ENCODE results near the gene FABP6. TPM values are rescaled to one million over a fixed set of nuclear protein-coding genes. Genes with fewer than 3 reads are reported as not detected.
"Not testable (repeated sequence)": the region's sequence is repeated elsewhere in the genome, so short reads cannot be mapped to it uniquely, and the experiment has no call there.

The FABP6 gene
- polyA plus RNA-seq, 3 donors from 2014 or later, result not detected

DNA sequence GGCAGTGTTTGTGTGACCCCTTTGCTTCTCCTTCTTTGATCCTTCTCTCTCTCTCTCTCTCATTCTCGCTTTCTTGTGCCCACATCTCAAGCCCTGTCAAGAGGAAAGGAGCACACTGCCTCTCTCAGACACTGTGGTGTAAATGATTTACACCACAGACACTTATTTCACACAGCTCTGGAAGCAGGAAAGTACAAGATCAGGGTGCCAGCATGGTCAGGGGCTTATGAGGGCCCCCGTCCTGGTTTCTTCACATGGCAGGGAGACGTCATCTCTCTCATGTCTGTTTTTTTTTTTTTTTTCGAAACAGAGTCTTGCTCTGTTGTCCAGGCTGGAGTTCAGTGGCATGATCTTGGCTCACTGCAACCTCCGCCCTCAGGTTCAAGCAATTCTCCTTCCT, 6.4 kb downstream of the FABP6 start:
- no peak for DNase-seq
- Mint-ChIP-seq H3K4me3 (no peak overlapping the region), H3K36me3 (no peaks in the 10 kb centered on the region), H3K27me3 (ENCODE audit: low read depth in 3 of 3) (peaks cover 2 to 10% (median 2%) of the 10 kb centered on the region in 3 donors), H3K9me3 (no peaks in the 10 kb centered on the region), H3K4me1 (peaks cover 0 to 3% of the 10 kb centered on the region in 2 donors), H3K27ac (no peak overlapping the region)

DNA sequence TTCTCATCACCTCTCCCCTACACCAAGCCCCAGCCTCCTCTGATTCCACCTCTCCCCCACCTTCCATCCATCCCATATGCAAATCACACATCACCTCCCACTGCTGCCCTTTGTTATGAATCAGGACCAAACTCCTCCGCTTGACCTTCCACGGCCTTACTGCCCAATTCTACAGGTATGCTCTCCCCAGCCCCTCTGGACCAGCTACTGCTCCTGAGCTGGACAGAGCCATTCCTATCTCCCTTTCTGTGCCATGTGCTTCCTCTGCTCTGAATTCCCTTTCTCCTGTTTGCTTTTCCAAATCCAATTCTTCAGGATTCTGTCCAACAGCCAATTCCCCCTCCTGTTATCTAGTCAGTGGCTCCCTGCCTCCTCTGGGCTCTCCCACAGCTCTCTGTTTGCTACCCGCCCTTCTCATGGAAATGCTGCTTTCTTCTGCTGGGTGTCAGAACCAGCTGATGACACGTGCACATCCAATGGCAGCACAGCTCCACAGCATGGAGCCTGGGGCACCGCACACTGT, 8.3 kb downstream of the FABP6 start:
- H3K27ac Mint-ChIP-seq, result peak overlapping the region in 1 of 6 donors; percentile 9
- no peaks in the 10 kb centered on the region for H3K36me3 Mint-ChIP-seq
- H3K4me3 Mint-ChIP-seq, result no peak overlapping the region
- no peak for DNase-seq
- H3K27me3 Mint-ChIP-seq (ENCODE audit: low read depth in 3 of 3), result peaks cover under 1 to 8% (median 3%) of the 10 kb centered on the region in 3 donors
- H3K9me3 Mint-ChIP-seq, result no peaks in the 10 kb centered on the region
- no peaks in the 10 kb centered on the region for H3K4me1 Mint-ChIP-seq

DNA sequence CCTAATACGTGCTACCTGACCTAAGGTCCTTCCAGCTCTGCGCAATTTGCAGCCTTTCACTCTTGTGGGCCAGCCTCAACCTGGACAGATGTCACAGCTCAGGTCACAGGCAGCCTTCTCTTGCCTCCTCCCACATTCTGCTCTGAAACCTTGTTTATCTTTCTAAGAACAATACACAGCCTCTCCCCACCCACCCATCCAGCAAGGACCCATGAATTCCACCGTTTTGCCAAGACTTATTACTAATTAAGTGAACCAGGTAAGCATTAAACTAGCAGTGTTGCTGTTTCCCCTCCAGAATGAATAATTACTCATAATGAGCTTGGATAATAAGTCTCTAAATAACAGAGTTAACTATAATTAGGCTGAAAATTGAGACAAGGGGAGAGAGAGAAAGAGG, 11.0 kb downstream of the FABP6 start:
- H3K9me3 Mint-ChIP-seq, result no peaks in the 10 kb centered on the region
- no peak overlapping the region for H3K4me3 Mint-ChIP-seq
- no peak for DNase-seq
- peaks cover 2 to 8% (median 4%) of the 10 kb centered on the region in 3 donors for H3K27me3 Mint-ChIP-seq (ENCODE audit: low read depth in 3 of 3)
- peaks cover 0 to 4% of the 10 kb centered on the region in 2 donors for H3K4me1 Mint-ChIP-seq
- no peaks in the 10 kb centered on the region for H3K36me3 Mint-ChIP-seq
- H3K27ac Mint-ChIP-seq, result peak overlapping the region in 4 of 6 donors; percentile 16 to 54 (median 26)

DNA sequence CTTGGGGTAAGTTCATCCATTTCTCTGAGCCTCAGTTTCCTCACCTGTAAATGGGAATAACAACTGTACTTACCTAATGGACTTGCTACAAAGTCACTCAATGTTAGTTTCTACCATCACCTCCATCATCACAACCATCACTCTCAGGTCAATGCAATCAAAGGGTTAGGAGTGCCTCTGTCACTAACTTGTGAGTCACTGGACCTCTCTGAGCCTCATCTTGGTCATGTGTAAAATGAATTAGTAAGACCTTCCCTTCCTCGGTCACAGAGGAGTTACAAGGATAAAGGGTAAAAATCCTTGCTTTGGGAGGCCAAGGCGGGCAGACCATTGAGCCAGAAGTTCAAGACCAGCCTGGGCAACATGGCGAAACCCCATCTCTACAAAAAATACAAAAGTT, 12.8 kb downstream of the FABP6 start:
- no peaks in the 10 kb centered on the region for H3K9me3 Mint-ChIP-seq
- peaks cover 2 to 8% (median 4%) of the 10 kb centered on the region in 3 donors for H3K27me3 Mint-ChIP-seq (ENCODE audit: low read depth in 3 of 3)
- H3K4me1 Mint-ChIP-seq, result peaks cover 0 to 4% of the 10 kb centered on the region in 2 donors
- no peak for DNase-seq
- no peak overlapping the region for H3K27ac Mint-ChIP-seq
- H3K36me3 Mint-ChIP-seq, result no peaks in the 10 kb centered on the region
- no peak overlapping the region for H3K4me3 Mint-ChIP-seq

DNA sequence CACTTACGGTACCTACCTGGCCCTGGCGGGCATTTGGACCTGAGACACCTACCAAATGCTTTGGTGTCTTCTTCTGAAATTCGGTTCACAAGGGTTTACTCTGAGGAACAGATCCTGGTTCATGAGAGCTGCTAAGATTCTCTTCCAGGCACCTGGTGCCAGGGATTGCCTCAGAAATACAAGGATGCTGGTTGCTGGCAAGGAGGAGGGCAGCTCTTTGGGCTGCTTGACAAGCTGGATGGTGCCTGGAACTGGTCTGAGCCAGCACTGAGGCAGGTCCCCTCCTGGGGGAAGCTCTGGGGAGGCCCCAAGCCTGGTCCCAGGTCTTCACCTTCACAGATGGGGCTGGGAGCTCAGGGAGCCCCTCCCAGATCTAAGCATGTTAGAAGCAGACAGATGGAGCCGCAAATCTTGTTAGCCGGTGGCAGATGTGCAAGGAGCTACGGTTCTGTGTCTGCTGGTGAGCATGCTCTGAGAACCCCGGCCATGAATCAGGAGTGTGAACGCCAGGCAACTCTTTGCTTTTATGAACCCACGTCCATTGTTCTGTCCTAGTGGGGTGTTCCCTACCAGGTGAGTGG, 16.3 kb downstream of the FABP6 start:
- no peaks in the 10 kb centered on the region for H3K9me3 Mint-ChIP-seq
- peak overlapping the region in 2 of 6 donors; percentile 34 to 44 for H3K27ac Mint-ChIP-seq
- H3K4me3 Mint-ChIP-seq, result no peak overlapping the region
- peaks cover 0 to 3% (median 0%) of the 10 kb centered on the region in 3 donors for H3K36me3 Mint-ChIP-seq
- H3K27me3 Mint-ChIP-seq (ENCODE audit: low read depth in 3 of 3), result peaks cover 2 to 4% (median 2%) of the 10 kb centered on the region in 3 donors
- H3K4me1 Mint-ChIP-seq, result peaks cover 2 to 4% of the 10 kb centered on the region in 2 donors
- no peak for DNase-seq

DNA sequence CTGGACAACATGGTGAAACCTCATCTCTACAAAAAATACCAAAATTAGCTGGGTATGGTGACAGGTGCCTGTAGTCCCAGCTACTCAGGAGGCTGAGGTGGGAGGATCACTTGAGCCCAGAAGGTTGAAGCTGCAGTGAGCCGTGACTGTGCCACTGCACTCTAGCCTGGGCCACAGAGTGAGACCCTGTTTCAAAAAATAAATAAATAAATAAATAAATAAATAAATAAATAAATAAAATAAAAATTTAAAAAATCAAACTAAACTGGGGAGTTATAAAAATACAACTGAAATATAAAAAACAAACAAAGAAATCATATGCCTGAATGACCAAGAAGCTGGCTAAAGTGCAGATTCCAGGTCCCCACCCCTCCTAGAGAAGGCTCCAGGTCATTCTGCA, 20.3 kb downstream of the FABP6 start:
- H3K27ac Mint-ChIP-seq, result peak overlapping the region in 1 of 6 donors; percentile 45
- not testable (repeated sequence) for H3K4me3 Mint-ChIP-seq; DNase-seq; H3K9me3 Mint-ChIP-seq; H3K4me1 Mint-ChIP-seq; H3K27me3 Mint-ChIP-seq (ENCODE audit: low read depth in 3 of 3)
- peaks cover 0 to 34% (median 18%) of the 10 kb centered on the region in 3 donors for H3K36me3 Mint-ChIP-seq

DNA sequence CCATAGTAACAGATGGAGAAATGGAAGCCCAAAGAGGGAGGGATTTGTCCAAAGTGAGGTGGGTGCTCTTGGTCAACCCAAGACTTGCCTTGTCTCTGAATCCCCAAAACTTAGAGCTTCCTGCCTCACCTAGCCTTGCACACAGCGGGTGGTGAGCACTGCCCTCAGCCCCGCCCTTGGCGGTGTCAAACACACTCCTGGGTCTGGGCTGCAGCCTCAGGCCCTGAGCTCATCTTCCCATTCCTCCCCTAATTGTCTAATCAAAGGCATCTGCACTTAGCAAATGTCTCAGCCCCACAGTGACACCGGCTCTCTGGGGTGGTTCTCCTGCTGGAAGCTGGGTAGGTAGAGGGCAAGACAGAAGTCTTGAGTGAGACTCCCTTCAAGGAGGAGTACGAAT, 20.9 kb downstream of the FABP6 start:
- Mint-ChIP-seq H3K9me3 (no peaks in the 10 kb centered on the region), H3K36me3 (peaks cover 0 to 34% (median 18%) of the 10 kb centered on the region in 3 donors), H3K4me1 (peaks cover 0 to 2% of the 10 kb centered on the region in 2 donors), H3K4me3 (no peak overlapping the region), H3K27ac (peak overlapping the region in 2 of 6 donors; percentile 45 to 62), H3K27me3 (ENCODE audit: low read depth in 3 of 3) (peaks cover 0 to 4% (median 0%) of the 10 kb centered on the region in 3 donors)
- DNase-seq, result no peak

DNA sequence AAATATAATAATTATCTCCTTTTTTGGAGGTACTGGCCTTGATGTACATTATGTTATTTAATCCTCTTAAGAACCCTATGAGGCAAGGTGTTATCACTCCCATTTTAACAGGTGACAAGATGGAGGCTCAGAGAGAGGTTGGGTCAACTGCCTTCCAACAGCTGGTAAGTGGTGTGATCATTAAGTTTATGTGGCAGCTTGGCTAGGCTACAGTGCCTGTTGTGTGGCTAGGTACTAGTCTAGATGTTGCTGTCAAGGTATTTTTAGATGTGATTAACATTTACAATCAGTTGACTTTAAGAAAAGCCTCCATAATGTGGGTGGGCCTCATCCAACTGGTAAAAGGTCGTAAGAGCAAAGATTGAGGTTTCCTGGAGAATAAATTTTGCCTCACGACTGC, 21.5 kb downstream of the FABP6 start:
- Mint-ChIP-seq H3K27ac (peak overlapping the region in 1 of 6 donors; percentile 31), H3K9me3 (no peaks in the 10 kb centered on the region), H3K36me3 (peaks cover 0 to 34% (median 18%) of the 10 kb centered on the region in 3 donors), H3K4me3 (no peak overlapping the region), H3K4me1 (peaks cover 0 to 2% of the 10 kb centered on the region in 2 donors), H3K27me3 (ENCODE audit: low read depth in 3 of 3) (peaks cover 0 to 4% (median 0%) of the 10 kb centered on the region in 3 donors)
- no peak for DNase-seq

DNA sequence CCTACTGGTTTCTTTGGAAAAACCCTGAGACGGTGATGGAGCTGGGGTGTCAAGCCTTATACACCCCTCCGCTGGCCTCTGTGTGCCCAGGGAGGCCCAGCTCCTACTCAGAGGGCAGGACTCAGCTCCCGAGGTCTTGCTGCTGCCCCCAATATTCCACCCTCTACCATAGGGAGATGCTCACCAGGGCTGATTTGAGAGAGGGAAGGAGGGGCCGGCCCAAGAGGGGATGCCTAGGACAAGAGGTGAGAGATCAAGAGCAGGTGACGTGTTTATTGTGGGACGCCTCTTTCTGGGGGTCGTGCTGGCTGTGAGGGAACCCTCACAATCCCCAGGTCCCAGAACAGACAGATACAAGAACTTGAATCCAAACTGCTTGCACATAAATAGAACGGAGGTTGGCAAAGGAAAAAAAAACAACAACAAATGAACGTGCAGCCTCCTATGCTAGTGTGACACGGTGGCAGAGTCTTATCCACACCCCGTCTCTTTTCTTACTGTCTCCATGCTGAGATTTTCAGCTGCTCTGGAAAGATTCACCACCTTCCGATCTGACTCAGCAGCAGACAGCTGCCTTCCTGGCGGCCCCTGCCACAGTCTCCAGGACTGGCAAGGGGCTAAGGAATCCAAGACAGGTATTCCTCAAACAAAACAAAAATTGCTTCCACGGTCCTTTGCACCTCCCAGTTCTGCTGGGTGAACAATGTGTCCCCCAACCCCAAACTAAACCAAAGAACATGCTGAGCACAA, 22.3 kb downstream of the FABP6 start:
- Mint-ChIP-seq H3K27ac (peak overlapping the region in 1 of 6 donors; percentile 11), H3K36me3 (peaks cover 0 to 34% (median 18%) of the 10 kb centered on the region in 3 donors), H3K4me3 (no peak overlapping the region)

DNA sequence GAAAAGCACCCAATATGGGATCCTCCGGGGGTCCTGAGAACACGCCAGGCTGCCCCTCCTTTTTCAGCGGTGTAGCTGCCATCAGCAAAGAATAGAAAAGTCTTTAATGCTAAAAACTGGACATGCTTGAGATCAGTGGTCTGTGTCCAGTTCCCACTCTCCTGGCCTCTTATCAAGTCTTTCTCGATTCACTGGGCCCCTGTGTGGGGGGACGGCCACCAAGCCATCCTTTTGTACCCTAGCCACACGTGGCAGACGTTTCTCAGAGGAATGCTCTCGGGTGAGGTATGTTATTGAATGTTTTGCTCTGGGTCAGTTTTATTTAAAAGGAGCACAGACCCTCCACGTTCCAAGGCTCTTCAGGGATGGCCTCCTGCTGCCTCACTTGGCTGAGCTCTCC, 23.6 kb downstream of the FABP6 start:
- no peak overlapping the region for H3K4me3 Mint-ChIP-seq
- H3K36me3 Mint-ChIP-seq, result peaks cover 0 to 34% (median 18%) of the 10 kb centered on the region in 3 donors
- H3K9me3 Mint-ChIP-seq, result no peaks in the 10 kb centered on the region
- H3K27ac Mint-ChIP-seq, result no peak overlapping the region
- H3K4me1 Mint-ChIP-seq, result peaks cover 0 to 2% of the 10 kb centered on the region in 2 donors
- DNase-seq, result no peak
- H3K27me3 Mint-ChIP-seq (ENCODE audit: low read depth in 3 of 3), result peaks cover 0 to 4% (median 0%) of the 10 kb centered on the region in 3 donors

More for the DNA sequence above, 22.3 kb downstream of the FABP6 start:
- no peak for DNase-seq
- Mint-ChIP-seq H3K9me3 (no peaks in the 10 kb centered on the region), H3K27me3 (ENCODE audit: low read depth in 3 of 3) (peaks cover 0 to 4% (median 0%) of the 10 kb centered on the region in 3 donors), H3K4me1 (peaks cover 0 to 2% of the 10 kb centered on the region in 2 donors)

DNA sequence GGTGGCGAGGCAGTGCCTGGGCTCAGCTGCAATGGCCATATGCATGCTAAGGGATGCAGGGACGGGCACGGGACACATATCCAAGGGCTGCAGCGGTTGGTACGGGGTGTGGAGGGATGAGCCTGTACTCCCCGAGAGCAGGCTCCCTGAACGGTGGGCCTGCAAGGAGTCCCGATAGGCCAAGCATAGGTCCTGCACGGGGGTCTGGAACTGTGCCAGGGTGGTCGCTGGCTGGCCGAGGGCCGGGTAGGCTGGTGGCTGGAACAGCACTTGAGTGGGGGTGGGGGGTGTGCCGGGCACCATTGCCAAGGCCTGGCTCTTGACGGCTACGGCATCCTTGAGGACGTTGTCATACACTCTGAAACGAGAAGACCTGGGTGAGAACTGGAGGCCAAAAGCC, 24.1 kb downstream of the FABP6 start:
- Mint-ChIP-seq H3K36me3 (peaks cover 0 to 37% (median 18%) of the 10 kb centered on the region in 3 donors), H3K9me3 (no peaks in the 10 kb centered on the region), H3K4me3 (no peak overlapping the region), H3K27me3 (ENCODE audit: low read depth in 3 of 3) (peaks cover 0 to 4% (median 0%) of the 10 kb centered on the region in 3 donors), H3K27ac (no peak overlapping the region), H3K4me1 (peaks cover 0 to 2% of the 10 kb centered on the region in 2 donors)
- no peak for DNase-seq

DNA sequence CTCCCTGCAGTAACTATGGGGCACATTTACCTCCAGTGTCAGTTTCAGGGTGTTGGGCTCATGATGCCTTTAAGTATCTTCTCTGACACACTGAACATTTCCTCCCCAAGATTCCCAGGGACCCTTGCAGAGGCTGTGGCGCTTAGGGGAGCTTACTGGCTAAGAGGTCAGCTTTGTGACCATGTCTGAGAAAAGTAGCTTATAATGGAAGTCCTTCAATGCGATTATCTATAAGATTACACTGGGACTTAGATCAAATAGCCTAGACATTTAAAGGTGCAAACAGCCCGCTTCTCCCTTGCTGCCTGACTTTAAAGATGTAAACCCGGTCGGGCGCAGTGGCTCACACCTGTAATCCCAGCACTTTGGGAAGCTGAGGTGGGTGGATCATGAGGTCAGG, 25.4 kb downstream of the FABP6 start:
- peaks cover 1 to 2% of the 10 kb centered on the region in 2 donors for H3K4me1 Mint-ChIP-seq
- no peaks in the 10 kb centered on the region for H3K9me3 Mint-ChIP-seq
- peaks cover 0 to 43% (median 22%) of the 10 kb centered on the region in 3 donors for H3K36me3 Mint-ChIP-seq
- H3K4me3 Mint-ChIP-seq, result no peak overlapping the region
- no peak for DNase-seq
- no peak overlapping the region for H3K27ac Mint-ChIP-seq
- peaks cover 0 to 4% (median 0%) of the 10 kb centered on the region in 3 donors for H3K27me3 Mint-ChIP-seq (ENCODE audit: low read depth in 3 of 3)

DNA sequence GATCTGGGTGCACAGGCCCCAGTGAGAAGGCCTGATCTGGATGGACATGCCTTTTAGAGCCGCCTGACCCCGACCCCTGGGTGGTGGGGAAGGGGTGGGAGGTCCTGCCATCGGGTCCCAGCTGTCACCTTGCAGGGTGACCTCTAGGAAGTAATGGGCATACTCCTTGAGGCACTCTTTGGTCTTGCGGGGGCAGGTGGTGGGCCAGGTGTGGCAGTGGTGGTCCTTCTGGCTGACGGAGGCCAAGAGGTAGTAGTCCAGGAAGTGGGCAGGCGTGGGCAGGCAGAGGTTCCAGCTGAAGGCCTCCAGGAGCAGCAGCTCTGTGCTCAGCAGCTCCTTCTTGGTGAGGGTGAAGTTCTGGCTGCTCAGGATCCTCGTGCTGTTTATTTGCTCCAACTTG, 30.0 kb downstream of the FABP6 start:
- Mint-ChIP-seq H3K9me3 (no peaks in the 10 kb centered on the region), H3K4me1 (peaks cover 15 to 38% of the 10 kb centered on the region in 2 donors), H3K36me3 (peaks cover 0 to 8% (median 4%) of the 10 kb centered on the region in 3 donors), H3K27me3 (ENCODE audit: low read depth in 3 of 3) (peaks cover 2 to 4% (median 2%) of the 10 kb centered on the region in 3 donors), H3K27ac (no peak overlapping the region), H3K4me3 (no peak overlapping the region)
- DNase-seq, result no peak

All from immature natural killer cell (primary cell).